ENCODE data around the gene LSM14A.

Gene LSM14A

GRCh38 chr19:34254698-34255432, 82.6 kb downstream of the LSM14A start:
- DNase-seq (ENCODE audit: low read depth in 1 of 2, low spot score in 1 of 2) = peak in 1 of 2 donors; percentile 14

GRCh38 chr19:34255546-34255945, 83.2 kb downstream of the LSM14A start:
- no peak for DNase-seq (ENCODE audit: low read depth in 1 of 2, low spot score in 1 of 2)

- no peak for DNase-seq (ENCODE audit: low read depth in 1 of 2, low spot score in 1 of 2)
These were observed 84.7 kb downstream of the LSM14A start for GRCh38 chr19:34256835-34257558.

GRCh38 chr19:34257559-34257924, 85.2 kb downstream of the LSM14A start:
- no peak for DNase-seq (ENCODE audit: low read depth in 1 of 2, low spot score in 1 of 2)

- no peak for DNase-seq (ENCODE audit: low read depth in 1 of 2, low spot score in 1 of 2)
These were observed 87.2 kb downstream of the LSM14A start for GRCh38 chr19:34259367-34260095.

- no peak for DNase-seq (ENCODE audit: low read depth in 1 of 2, low spot score in 1 of 2)
These were observed 88.5 kb downstream of the LSM14A start for GRCh38 chr19:34260771-34261173.

- DNase-seq (ENCODE audit: low read depth in 1 of 2, low spot score in 1 of 2) = no peak
These were observed 89.2 kb downstream of the LSM14A start for GRCh38 chr19:34261334-34262109.

GRCh38 chr19:34263745-34264237, 91.5 kb downstream of the LSM14A start:
- DNase-seq (ENCODE audit: low read depth in 1 of 2, low spot score in 1 of 2) = no peak

DNA sequence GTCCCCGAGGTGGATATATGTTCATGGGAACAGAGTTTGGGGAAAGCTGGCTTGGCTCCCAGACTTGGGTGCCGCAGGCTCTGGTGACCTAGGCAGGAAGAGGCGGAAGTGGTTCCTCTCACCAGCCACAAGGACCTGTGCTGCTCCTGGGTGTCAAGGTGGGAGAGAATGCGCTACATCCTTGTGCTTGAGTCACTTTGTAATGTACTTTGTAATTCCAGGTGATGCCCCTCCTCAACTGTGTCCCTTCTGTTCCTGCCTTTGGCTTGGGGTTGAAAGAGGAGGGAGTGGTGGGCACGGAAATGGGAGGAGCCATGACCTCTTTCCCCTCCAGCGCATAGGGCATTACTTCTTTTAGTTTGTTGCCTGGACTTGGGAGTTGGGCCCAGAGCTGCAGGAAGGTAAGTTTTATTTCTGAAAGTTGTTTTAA, 92.9 kb downstream of the LSM14A start:
- DNase-seq (ENCODE audit: low read depth in 1 of 2, low spot score in 1 of 2) = no peak

DNA sequence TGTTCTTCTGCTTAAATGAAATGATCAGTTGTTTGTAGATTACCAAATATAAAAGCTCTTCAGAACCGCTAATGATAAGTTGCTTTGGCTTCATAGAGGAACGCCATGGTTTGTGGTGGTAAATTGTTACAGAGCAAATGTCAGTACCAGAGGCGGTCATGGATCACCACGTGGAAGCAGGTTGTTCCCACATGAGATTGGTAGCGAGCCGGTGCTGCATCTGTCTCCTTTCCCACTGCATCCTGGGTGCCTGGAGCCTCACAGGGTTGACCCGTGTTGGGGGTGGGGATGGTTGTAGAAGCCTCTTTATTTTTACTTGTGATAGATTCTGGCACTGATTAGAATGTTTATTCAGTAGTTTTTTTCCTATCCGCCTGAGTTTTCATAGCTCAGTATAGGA, 96.8 kb downstream of the LSM14A start:
- DNase-seq (ENCODE audit: low read depth in 1 of 2, low spot score in 1 of 2) = no peak

GRCh38 chr19:34269489-34269888, 97.2 kb downstream of the LSM14A start:
- no peak for DNase-seq (ENCODE audit: low read depth in 1 of 2, low spot score in 1 of 2)

DNA sequence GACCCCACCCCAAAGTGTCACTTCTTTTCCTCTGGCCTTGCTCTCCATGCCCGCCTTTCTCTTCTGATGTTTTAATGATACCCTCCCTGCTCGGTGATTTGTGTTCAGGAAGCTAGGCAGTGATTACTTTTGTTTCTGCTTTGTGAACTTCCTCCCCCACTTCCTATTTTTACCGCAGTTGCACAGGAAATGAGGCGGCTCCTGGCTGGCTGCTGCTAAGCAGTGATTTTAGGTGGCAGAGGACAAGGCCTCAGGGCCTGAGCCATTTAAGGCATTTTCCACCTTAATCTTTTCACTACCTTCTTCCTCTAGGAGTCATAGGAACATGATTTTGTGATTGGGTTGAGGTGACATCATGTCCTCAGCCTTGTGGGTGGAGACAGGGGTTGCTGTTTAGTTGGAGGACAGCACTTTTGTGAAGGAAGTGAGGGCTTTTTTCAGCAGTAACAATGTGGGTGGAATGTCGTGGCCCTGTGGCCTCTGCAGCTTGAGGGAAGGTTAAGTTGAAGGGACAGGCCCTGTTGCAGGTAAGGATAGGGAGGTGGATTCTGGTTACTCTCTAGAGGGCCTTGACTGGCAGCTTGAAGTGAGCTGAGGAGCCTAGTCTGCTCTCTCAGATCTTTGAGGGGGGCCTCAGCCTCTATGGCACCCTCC, 97.8 kb downstream of the LSM14A start:
- DNase-seq (ENCODE audit: low read depth in 1 of 2, low spot score in 1 of 2) = peak; percentile 25 to 51

- DNase-seq (ENCODE audit: low read depth in 1 of 2, low spot score in 1 of 2) = no peak
These were observed 100.8 kb downstream of the LSM14A start for GRCh38 chr19:34273121-34273520.

DNA sequence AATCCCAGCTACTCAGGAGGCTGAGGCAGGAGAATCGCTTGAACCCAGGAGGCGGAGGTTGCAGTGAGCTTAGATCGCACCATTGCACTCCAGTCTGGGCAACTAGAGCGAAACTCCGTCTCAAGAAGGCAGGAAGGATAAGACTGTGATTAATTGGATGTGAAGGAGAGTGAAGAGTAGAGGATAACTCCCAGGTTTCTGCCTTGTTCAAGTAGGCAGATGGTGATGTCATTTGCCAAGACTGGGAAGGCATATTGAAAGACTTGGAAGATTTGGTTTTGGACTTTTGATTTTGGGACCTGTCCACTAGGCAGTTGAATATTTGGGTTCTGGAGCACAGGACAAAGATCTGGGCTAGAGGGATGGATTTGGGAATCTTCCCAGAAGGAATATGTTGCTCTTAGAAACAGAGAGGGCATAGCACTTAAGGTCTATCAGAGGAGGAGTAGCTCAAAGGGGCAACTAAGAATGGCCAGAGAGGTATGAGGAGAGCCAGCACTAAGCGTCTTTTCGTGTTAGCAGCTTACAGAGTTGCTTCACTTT, 102.1 kb downstream of the LSM14A start:
- no peak for DNase-seq (ENCODE audit: low read depth in 1 of 2, low spot score in 1 of 2)

DNA sequence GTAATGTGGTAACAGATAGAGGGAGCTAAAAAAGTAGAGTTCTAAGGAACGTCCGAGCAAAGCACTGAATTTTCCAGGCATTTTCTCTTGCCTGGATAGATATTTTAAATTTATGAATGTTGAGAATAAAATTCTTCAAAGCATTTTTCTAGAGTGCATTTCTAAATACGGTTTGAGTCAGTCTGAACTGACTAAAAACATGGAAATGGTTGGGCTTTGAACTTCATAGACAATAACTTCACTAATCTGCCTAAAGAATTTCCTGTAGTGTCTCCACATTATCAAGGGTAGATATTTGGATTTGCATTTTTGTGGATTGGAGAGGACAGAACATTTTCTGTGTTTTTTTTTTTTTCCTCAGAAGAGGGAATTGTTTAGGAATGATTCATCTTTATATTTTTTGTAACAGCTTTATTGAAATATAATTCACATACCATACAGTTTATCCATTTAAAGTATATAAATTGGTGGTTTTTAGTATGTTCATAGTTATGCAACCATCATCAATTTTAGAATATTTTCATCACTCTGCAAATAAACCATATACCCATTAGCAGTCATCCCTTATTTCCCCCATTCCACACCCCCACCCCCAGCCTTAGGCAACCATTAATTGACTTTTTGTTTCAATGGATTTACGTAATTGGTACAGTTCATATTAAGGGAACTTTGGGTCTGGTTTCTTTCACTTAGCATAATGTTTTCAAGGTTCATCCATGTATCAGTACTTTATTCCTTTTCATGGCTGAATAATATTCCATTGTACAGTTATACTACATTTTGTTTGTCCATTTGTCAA, 102.7 kb downstream of the LSM14A start:
- DNase-seq (ENCODE audit: low read depth in 1 of 2, low spot score in 1 of 2) = no peak

- DNase-seq (ENCODE audit: low read depth in 1 of 2, low spot score in 1 of 2) = no peak
These were observed 103.4 kb downstream of the LSM14A start for GRCh38 chr19:34275705-34276104.

GRCh38 chr19:34276614-34277013, 104.3 kb downstream of the LSM14A start:
- no peak for DNase-seq (ENCODE audit: low read depth in 1 of 2, low spot score in 1 of 2)

- DNase-seq (ENCODE audit: low read depth in 1 of 2, low spot score in 1 of 2) = no peak
These were observed 104.9 kb downstream of the LSM14A start for GRCh38 chr19:34277244-34277643.

DNA sequence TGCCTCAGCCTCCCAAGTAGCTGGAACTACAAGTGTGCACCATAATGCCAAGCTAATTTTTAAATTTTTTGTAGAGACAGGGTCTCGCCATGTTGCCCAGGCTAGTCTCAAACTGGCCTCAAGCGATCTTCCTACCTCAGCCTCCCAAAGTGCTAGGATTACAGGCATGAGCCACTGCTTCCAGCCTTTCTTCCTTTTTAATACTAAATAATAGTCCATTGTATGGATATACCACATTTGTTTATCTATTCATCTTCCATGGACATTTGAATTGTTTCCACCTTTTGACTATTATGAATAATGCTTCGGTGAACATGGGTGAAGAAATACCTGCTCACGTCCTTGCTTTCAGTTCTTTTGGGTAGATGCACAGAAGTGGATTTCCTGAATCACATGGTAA, 106.5 kb downstream of the LSM14A start:
- no peak for DNase-seq (ENCODE audit: low read depth in 1 of 2, low spot score in 1 of 2)
